IMR-90 (cell line): ENCODE data around the gene GRN. TPM values are rescaled to one million over a fixed set of nuclear protein-coding genes. Genes with fewer than 3 reads are reported as not detected.
A peak's percentile ranks its signal among the peaks of the same experiment; 100 is the strongest.

Experiments
- ATAC-seq: fragments of 200-7000 bp; cut with Tn5 transposase; 2 replicates; pipeline ENCODE4 v1.9.1; 2020; ENCODE audit warnings: low read depth, mild to moderate bottlenecking, moderate library complexity
- BruUV-seq: library from RNA; stranded (reverse); fragments of 400-500 nt; replicated peaks from 2 replicates; lab custom pipeline; 2021; lab: Mats Ljungman, UMichigan
- CTCF ChIA-PET: fragments of 300-600 bp; formaldehyde crosslinking; extraction: SDS; loops from one replicate; lab custom pipeline; 2021; ENCODE audit warnings: antibody characterized with exemption; lab: Yijun Ruan, JAX
- POLR2A ChIA-PET: fragments of 300-600 bp; sonication (Branson Sonifier 250); formaldehyde crosslinking; loops from one replicate; lab custom pipeline; 2022; ENCODE audit warnings: antibody characterized with exemption; ENCODE audit not compliant: unreplicated experiment; lab: Charles Lee
- DNase-seq: peaks from one replicate; pipeline ENCODE4 v3.0.0; 2013
- H2AFZ ChIP-seq: replicated peaks from 2 replicates; pipeline ENCODE3; 2013; ENCODE audit warnings: low read length, mild to moderate bottlenecking; ENCODE audit not compliant: poor library complexity
- H2AK5ac ChIP-seq: 2 replicates; pipeline ENCODE4 v1.6.1; 2013; ENCODE audit warnings: low read depth, low read length, inconsistent platforms
- H2AK9ac ChIP-seq: replicated peaks from 2 replicates; pipeline ENCODE3; 2013; ENCODE audit warnings: mild to moderate bottlenecking, low read depth, low read length, moderate library complexity; ENCODE audit not compliant: poor library complexity
- H2BK120ac ChIP-seq: 2 replicates; pipeline ENCODE4 v1.6.1; 2013; ENCODE audit warnings: low read depth, low read length, inconsistent platforms
- H2BK15ac ChIP-seq: 3 replicates; pipeline ENCODE4 v1.6.1; 2013; ENCODE audit warnings: low read depth, low read length, inconsistent platforms
- H2BK20ac ChIP-seq: 2 replicates; pipeline ENCODE4 v1.6.1; 2013; ENCODE audit warnings: low read depth, mild to moderate bottlenecking, inconsistent platforms, low read length, moderate library complexity
- H2BK5ac ChIP-seq: 2 replicates; pipeline ENCODE4 v1.6.1; 2013; ENCODE audit warnings: mild to moderate bottlenecking, low read depth, low read length, inconsistent platforms; ENCODE audit not compliant: poor library complexity, severe bottlenecking
- H3K14ac ChIP-seq: replicated peaks from 2 replicates; pipeline ENCODE4 v1.6.1; 2013; ENCODE audit warnings: low read depth, low read length, inconsistent platforms
- H3K18ac ChIP-seq: 2 replicates; pipeline ENCODE4 v1.6.1; 2013; ENCODE audit warnings: low read depth, low read length, control low read depth
- H3K23ac ChIP-seq: 2 replicates; pipeline ENCODE4 v1.6.1; 2013; ENCODE audit warnings: low read depth, low read length, inconsistent platforms
- H3K27ac ChIP-seq: 2 replicates; pipeline ENCODE4 v1.5.1; 2013; ENCODE audit warnings: mild to moderate bottlenecking, control low read depth, low read length; ENCODE audit not compliant: insufficient read depth
- H3K27me3 ChIP-seq: 2 replicates; pipeline ENCODE4 v1.6.1; 2013; ENCODE audit warnings: low read length; ENCODE audit not compliant: control insufficient read depth, insufficient read depth
- H3K36me3 ChIP-seq: 2 replicates; pipeline ENCODE4 v1.6.1; 2013; ENCODE audit warnings: low read length, mixed read lengths; ENCODE audit not compliant: control insufficient read depth, insufficient read depth
- H3K4ac ChIP-seq: 2 replicates; pipeline ENCODE4 v1.6.1; 2013; ENCODE audit warnings: low read depth, low read length, inconsistent platforms
- H3K4me1 ChIP-seq: 2 replicates; pipeline ENCODE4 v1.6.1; 2013; ENCODE audit warnings: low read length, mixed read lengths; ENCODE audit not compliant: control insufficient read depth, insufficient read depth
- H3K4me2 ChIP-seq: 2 replicates; pipeline ENCODE4 v1.6.1; 2013; ENCODE audit warnings: low read depth, mild to moderate bottlenecking, control low read depth, low read length, moderate library complexity
- H3K4me3 ChIP-seq: 2 replicates; pipeline ENCODE4 v1.5.1; 2013; ENCODE audit warnings: low read depth, mild to moderate bottlenecking, control low read depth, low read length, moderate library complexity; ENCODE audit not compliant: insufficient read depth
- H3K56ac ChIP-seq: 2 replicates; pipeline ENCODE4 v1.6.1; 2013; ENCODE audit warnings: low read length, inconsistent platforms; ENCODE audit not compliant: insufficient read depth; ENCODE audit errors: extremely low read depth
- H3K79me1 ChIP-seq, 2 experiments: 2 replicates each; pipeline ENCODE4 v1.6.1; 2013; ENCODE audit warnings: low read length in 2 of 2, inconsistent platforms in 1 of 2, low read depth in 1 of 2
- H3K9ac ChIP-seq: 2 replicates; pipeline ENCODE4 v1.6.1; 2013; ENCODE audit warnings: low read depth, low read length, control low read depth
- H3K9me1 ChIP-seq: 2 replicates; pipeline ENCODE4 v1.6.1; 2013; ENCODE audit warnings: low read length, inconsistent platforms; ENCODE audit not compliant: insufficient read depth
- H3K9me3 ChIP-seq: 2 replicates; pipeline ENCODE4 v1.6.1; 2013; ENCODE audit warnings: low read length; ENCODE audit not compliant: control insufficient read depth, insufficient read depth
- H4K20me1 ChIP-seq: 2 replicates; pipeline ENCODE4 v1.6.1; 2013; ENCODE audit warnings: low read length, inconsistent platforms; ENCODE audit not compliant: insufficient read depth
- H4K5ac ChIP-seq: 2 replicates; pipeline ENCODE4 v1.6.1; 2013; ENCODE audit warnings: mild to moderate bottlenecking, low read depth, low read length, control low read depth
- H4K8ac ChIP-seq, 2 experiments: 2 replicates each; pipeline ENCODE4 v1.6.1; 2013; ENCODE audit warnings: low read depth in 2 of 2, low read length in 2 of 2, control low read depth in 1 of 2, inconsistent platforms in 1 of 2
- H4K91ac ChIP-seq: 2 replicates; pipeline ENCODE4 v1.6.1; 2013; ENCODE audit warnings: low read depth, low read length, inconsistent platforms; ENCODE audit not compliant: insufficient read depth
- BHLHE40 ChIP-seq: fragments of 150-350 bp; IDR thresholded peaks from 2 replicates; pipeline ENCODE4 v1.6.1; 2016; ENCODE audit warnings: mild to moderate bottlenecking, low read depth, low read length
- CEBPB ChIP-seq: IDR thresholded peaks from 2 replicates; pipeline ENCODE4 v1.6.1; 2012; ENCODE audit warnings: low read depth, low read length, improper control_type of control experiment
- CHD1 ChIP-seq: IDR thresholded peaks from 2 replicates; pipeline ENCODE4 v1.6.1; 2012; ENCODE audit warnings: low read depth, low read length, improper control_type of control experiment
- CTCF ChIP-seq: conservative IDR thresholded peaks from 2 replicates; pipeline ENCODE4 v1.5.1; 2012; ENCODE audit warnings: mild to moderate bottlenecking, low read depth, low read length, improper control_type of control experiment
- ELK1 ChIP-seq: fragments of 150-350 bp; IDR thresholded peaks from 2 replicates; pipeline ENCODE4 v1.6.1; 2016; ENCODE audit warnings: low read depth, mild to moderate bottlenecking, low read length, moderate library complexity, borderline replicate concordance
- MAFK ChIP-seq: IDR thresholded peaks from 2 replicates; pipeline ENCODE4 v1.6.1; 2012; ENCODE audit warnings: low read depth, low read length, improper control_type of control experiment
- MAZ ChIP-seq: IDR thresholded peaks from 2 replicates; pipeline ENCODE4 v1.6.1; 2012; ENCODE audit warnings: low read depth, mild to moderate bottlenecking, low read length, improper control_type of control experiment, moderate library complexity, borderline replicate concordance
- MXI1 ChIP-seq: IDR thresholded peaks from 2 replicates; pipeline ENCODE4 v1.6.1; 2012; ENCODE audit warnings: low read depth, mild to moderate bottlenecking, low read length, moderate library complexity, borderline replicate concordance
- NFE2L2 ChIP-seq: fragments of 150-350 bp; IDR thresholded peaks from 2 replicates; pipeline ENCODE4 v1.6.1; 2016; ENCODE audit warnings: low read depth, mild to moderate bottlenecking, low read length
- POLR2A ChIP-seq: IDR thresholded peaks from 2 replicates; pipeline ENCODE4 v1.6.1; 2012; ENCODE audit warnings: mild to moderate bottlenecking, low read depth, low read length
- RAD21 ChIP-seq: IDR thresholded peaks from 2 replicates; pipeline ENCODE4 v1.6.1; 2012; ENCODE audit warnings: low read length, improper control_type of control experiment
- RCOR1 ChIP-seq: IDR thresholded peaks from 2 replicates; pipeline ENCODE4 v1.6.1; 2012; ENCODE audit warnings: mild to moderate bottlenecking, low read length, improper control_type of control experiment; ENCODE audit not compliant: insufficient replicate concordance
- RFX5 ChIP-seq: IDR thresholded peaks from 2 replicates; pipeline ENCODE4 v1.8.0; 2012; ENCODE audit warnings: low read depth, mild to moderate bottlenecking, low read length, moderate library complexity
- SMC3 ChIP-seq: fragments of 150-350 bp; IDR thresholded peaks from 2 replicates; pipeline ENCODE4 v1.6.1; 2016; ENCODE audit warnings: low read depth, mild to moderate bottlenecking, antibody characterized with exemption, low read length, moderate library complexity
- WGBS, 2 experiments: methylation state at CpG; one replicate each; pipeline versions ENCODE4 v1.1.5 to v1.1.7; 2013; ENCODE audit warnings: missing lambda C conversion rate in 2 of 2; ENCODE audit not compliant: insufficient read length in 1 of 2; ENCODE audit errors: extremely low coverage in 2 of 2; 5-methylcytosine and 5-hydroxymethylcytosine counted together
- dilution Hi-C: fragments of 300-500 bp; cut with HindIII; formaldehyde crosslinking; loops from one replicate; pipeline ENCODE4 v1.14.3; 2018; ENCODE audit warnings: low sequenced_read_pairs; ENCODE audit not compliant: unreplicated experiment
- in situ Hi-C: fragments of 300-500 bp; cut with MboI; formaldehyde crosslinking; loops from 3 replicates; pipeline ENCODE4 v1.14.3; 2019; ENCODE audit warnings: low sequenced_read_pairs, inconsistent platforms, mixed read lengths
- intact Hi-C: fragments of 100-400 bp; cut with micrococcal nuclease; formaldehyde crosslinking; loops from 2 replicates; pipeline ENCODE4 v1.10.0; 2022
- polyA plus RNA-seq, 3 experiments: library from polyadenylated mRNA; depleted of rRNA; stranded (reverse); fragments of >200 nt; gene quantifications; 2 replicates each; pipeline ENCODE4 v1.2.3, GENCODE V29; 2012; ENCODE audit warnings: low replicate concordance in 1 of 3
- total RNA-seq: library from RNA; depleted of rRNA; stranded (reverse); fragments of >200 nt; gene quantifications from 2 replicates; pipeline ENCODE4 v1.2.3, GENCODE V29; 2012

GRN gene
- total and polyA plus RNA-seq, 2 of the 4 experiments (the other 2 are of a cell fraction), result 38.9 to 494 TPM

GRCh38 chr17:44384281-44384822, 39.2 kb downstream of the GRN start:
- dilution Hi-C loops, result no loop called here
- Histone ChIP-seq H3K4me2 (no peak overlapping the region; the same call in 1 of the 2 replicates), H3K79me1 (no peaks in the 10 kb centered on the region), H3K4me3 (no peak overlapping the region), H2BK20ac (no peak overlapping the region), H2AFZ (peak overlapping the region; percentile 85), H2BK120ac (no peak overlapping the region), H2AK9ac (no peak overlapping the region), H3K9ac (no peak overlapping the region), H3K4ac (no peak overlapping the region), H2BK5ac (no peak overlapping the region), H2AK5ac (no peak overlapping the region), H4K20me1 (0 out of 2 replicates have a peak, but pooled peaks cover 3% of the 10 kb centered on the region), H3K27me3 (peaks cover 36% of the 10 kb centered on the region), H3K23ac (no peak overlapping the region), H3K18ac (no peak overlapping the region), H3K9me3 (no peaks in the 10 kb centered on the region; the same call in 1 of the 2 replicates), H3K36me3 (no peaks in the 10 kb centered on the region), H3K4me1 (peaks cover 2% of the 10 kb centered on the region; the same call in 1 of the 2 replicates), H4K5ac (no peak overlapping the region), H3K9me1 (no peaks in the 10 kb centered on the region), H4K8ac (no peak overlapping the region), H4K91ac (no peak overlapping the region), H3K56ac (no peak overlapping the region), H3K14ac (no peak overlapping the region), H3K27ac (no peak overlapping the region), H2BK15ac (no peak overlapping the region)
- DNase-seq (no peak), ATAC-seq (no peak)
- intact Hi-C loops, result no loop called here
- TF ChIP-seq RCOR1 (no peak), RFX5 (no peak), SMC3 (no peak), ELK1 (no peak), MAZ (no peak), CTCF (no peak), MXI1 (no peak), NFE2L2 (no peak), RAD21 (no peak), MAFK (no peak), BHLHE40 (no peak), CHD1 (no peak), CEBPB (no peak), POLR2A (no peak)
- BruUV-seq, result no TSS peak
- 21% methylated on average over 10 of the region's 29 CpGs; no CpG with 5 or more reads in 1 of the 2 experiments for WGBS, 2 experiments
- POLR2A ChIA-PET, result no interaction called here
- CTCF ChIA-PET, result interaction anchor here (1.0 kb wide), 1 partner anchor 9 kb away, joined by 3 read pairs; no protein-coding TSS in a partner anchor
- in situ Hi-C loops, result no loop called here
